T-helper 1 cell treated with Interleukin-12 subunit alpha and Interleukin-12 subunit beta and Interleukin-4 antibody, amounts not matched to agents 30 ng/mL and 1 ng/mL, for 36 hours (primary cell): ENCODE measurements around the gene FOXO6. TPM values are rescaled to one million over a fixed set of nuclear protein-coding genes. Genes with fewer than 3 reads are reported as not detected.

Experiments used
- intact Hi-C: fragments of 100-400 bp; cut with micrococcal nuclease; formaldehyde crosslinking; loops from one replicate; pipeline ENCODE4 v1.15.1; 2024
- total RNA-seq: library from RNA; stranded (reverse); gene quantifications from 2 replicates; pipeline ENCODE4 v1.2.3, GENCODE V29; 2022

The FOXO6 gene
- total RNA-seq, 1 donor from 2014 or later = not detected

DNA sequence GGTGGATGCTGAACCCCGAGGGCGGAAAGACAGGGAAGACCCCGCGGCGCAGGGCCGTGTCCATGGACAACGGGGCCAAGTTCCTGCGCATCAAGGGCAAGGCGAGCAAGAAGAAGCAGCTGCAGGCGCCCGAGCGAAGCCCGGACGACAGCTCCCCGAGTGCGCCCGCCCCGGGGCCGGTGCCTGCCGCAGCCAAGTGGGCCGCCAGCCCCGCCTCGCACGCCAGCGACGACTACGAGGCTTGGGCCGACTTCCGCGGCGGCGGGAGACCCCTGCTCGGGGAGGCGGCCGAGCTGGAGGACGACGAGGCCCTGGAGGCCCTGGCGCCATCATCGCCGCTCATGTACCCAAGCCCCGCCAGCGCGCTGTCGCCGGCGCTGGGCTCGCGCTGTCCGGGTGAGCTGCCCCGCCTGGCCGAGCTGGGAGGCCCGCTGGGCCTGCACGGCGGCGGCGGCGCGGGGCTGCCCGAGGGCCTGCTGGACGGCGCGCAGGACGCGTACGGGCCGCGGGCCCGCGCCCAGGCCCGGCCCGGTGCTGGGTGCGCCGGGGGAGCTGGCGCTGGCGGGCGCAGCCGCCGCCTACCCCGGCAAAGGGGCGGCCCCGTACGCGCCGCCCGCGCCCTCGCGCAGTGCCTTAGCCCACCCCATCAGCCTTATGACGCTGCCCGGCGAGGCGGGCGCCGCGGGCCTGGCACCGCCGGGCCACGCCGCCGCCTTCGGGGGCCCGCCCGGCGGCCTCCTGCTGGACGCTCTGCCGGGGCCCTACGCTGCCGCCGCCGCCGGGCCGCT lies 20.7 kb downstream of the FOXO6 start:
- intact Hi-C loops = loop anchor here (2.0 kb wide), 1 partner anchor 21 kb away; the partner anchor contains the start of gene FOXO6

DNA sequence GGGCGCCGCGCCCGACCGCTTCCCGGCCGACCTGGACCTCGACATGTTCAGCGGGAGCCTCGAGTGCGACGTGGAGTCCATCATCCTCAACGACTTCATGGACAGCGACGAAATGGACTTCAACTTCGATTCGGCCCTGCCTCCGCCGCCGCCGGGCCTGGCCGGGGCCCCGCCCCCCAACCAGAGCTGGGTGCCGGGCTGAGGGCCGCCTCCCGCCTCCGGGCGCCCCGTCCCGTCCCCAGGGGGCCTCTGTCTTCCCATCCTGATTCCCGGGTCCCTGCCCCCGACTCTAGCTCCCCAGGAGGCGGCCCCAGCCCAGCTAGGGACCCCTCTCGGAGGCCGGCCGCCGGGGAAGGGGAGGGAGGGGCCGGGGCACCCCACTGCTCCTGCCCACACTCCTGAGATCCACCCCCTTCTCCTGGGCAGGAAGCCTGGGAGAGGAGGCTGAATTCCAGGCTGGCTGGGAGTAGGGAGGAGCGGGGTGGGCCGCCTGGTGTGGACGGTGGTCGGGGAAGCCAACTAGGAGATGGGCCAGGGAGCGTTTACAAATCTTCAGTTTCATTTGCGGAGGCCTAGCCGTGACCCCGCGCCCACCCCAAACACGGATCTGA lies 21.4 kb downstream of the FOXO6 start:
- intact Hi-C loops = loop anchor here (2.0 kb wide), 1 partner anchor 22 kb away; the partner anchor contains the start of gene FOXO6

DNA sequence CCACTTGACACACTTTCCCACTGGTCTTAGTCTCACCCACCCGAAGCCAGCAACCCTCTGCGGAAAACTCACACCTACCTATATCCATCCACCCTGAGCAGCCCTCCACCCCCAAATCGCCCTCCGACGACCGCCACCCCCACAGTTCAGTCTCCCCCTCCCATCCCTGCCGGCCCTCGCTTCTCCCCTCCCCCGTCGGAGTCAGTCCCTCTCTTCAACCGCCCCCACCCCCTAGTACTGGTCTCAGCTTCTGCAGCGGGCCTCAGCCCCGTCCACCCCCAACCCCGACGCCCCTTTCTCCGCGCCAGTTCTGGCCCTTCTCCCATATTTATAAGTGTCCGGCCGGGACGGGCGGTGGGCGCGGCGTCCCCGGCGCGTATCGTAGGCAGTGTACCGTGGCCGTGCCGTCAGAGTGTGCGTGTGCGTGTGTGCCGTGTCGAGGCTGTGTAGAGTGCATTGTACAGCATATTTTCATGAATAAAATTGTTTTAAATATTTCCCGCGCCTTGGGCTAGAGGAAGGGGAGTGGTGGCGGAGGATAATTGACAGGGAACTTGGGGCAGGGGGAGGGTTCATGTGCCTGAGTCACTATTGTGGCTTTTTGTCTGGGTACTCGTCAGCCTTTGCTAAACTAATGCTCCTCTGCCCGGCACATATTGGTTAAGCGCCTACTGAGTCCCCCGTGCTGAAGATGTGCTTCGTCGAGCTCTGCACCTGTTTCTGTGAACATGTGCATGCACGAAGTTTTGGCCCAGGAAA lies 22.0 kb downstream of the FOXO6 start:
- intact Hi-C loops = loop anchor here (2.0 kb wide), 1 partner anchor 22 kb away; the partner anchor contains the start of gene FOXO6

DNA sequence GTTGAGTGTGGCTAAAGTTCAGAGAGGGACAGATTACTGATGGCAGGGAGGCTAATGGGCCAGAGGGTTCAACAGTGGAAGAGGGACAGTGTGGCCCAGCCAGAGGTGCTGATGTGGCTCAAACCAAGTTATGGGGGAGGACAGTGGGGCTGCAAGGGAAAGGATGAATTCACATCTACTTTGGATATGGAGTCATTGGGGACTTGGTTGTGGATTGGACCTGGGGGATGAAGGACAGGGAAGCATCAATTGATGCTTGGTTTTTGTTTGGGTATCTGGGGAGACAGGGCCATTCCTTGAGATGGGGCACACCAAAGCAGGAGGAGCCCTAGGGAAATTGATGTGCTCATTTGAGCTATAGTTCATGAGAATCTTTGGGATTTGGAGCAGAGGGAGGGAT lies 23.3 kb downstream of the FOXO6 start:
- intact Hi-C loops = no loop called here

DNA sequence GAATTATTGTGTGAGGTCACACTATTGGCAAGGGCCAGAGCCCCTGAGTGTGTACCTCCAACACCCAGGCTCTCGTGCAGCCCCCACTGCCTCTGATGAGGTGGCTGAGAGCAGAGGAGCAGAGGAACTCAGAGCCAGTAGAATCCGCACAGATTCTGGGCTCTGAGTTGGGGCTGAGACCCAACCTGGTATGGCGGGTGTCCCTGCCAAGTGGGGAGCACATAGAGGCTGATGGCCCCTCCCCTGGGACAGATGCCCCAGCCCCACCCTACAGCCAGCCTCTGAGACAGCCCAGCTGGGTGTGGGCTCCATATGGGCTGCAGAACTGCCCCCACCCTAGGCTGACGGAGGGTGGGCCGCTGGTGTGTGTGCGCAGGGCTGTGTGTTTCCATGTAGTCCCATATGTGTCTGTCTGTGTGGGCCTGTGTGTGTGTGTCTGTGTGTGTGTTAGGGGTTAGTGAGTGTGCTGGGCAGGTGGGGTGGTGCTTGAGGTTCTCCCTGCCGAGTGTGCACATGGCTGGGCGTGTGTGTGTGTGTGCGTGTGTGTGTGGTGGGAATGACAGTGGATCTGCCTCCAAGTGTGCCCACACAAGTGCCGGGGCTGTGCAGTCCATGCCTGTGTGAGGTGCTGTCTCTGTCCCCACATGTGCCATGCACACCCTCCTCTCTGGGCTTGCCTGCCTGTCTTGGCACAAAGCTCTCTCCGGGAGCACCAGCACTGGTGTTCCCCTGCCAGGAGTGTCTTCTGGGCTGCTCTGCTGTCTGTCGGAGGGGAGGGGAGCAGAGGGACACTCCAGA lies 24.4 kb downstream of the FOXO6 start:
- intact Hi-C loops = no loop called here

DNA sequence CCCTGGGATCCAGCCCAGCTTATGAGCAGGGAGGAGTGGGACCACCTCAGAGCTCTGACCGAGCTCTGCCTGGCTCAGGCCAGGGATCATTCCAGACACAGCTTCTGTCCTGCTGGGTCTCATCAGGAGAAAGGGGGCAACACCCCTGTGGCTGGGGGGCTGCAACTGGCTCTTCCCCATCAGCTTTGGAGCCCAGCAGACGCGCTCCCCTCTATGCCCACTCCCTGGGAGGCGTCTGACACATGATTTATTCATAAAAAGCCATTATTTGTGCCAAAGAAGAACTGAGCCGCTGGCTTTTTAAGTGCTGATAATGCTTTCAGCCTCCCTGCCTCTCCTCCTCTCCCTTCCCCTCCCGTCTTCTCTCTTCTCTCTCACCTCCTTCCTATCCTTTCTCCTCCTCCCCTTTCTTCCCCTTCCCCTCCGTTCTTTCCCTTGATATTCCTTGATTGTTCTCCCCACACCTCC lies 25.0 kb downstream of the FOXO6 start:
- intact Hi-C loops = no loop called here

DNA sequence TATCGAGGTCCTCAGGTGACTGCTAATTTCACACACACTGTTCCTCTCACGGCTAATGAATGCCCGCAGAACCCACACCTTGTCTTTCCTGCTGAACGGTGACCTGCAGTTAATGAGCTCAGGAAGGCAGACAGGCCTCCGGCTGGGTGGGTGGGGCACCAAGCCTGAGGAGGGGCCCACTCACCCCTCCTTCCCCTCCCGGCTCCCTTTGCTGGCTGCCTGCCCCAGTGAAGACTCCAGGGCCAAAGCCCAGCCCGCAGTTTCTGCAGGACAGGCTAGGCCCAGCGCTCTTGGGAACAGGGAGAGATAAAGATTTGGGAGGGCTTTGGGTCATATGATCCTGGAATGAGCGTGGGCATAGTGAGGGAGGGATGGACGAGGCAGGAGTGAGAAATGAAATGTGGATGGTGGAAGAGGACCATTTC lies 26.4 kb downstream of the FOXO6 start:
- intact Hi-C loops = no loop called here

DNA sequence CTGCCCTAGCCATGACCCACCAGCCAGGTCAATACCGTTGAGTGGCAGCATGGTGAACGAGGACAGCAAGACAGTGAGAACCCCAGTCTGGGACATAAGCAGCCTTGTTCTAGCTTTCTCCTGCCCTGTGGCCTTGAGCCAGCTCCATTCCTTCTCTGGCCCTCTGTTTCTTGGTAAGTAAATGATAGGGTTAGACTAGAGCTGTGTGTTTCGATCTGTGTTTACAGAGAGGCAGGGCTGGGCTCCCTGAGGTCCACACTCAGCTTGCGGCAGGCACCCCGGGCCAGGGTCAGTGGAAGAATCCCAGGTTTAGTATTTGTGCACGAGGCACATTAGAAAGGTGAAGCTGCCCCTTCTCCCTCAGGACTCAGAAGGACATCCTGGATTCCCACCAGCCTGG lies 27.3 kb downstream of the FOXO6 start:
- intact Hi-C loops = no loop called here

DNA sequence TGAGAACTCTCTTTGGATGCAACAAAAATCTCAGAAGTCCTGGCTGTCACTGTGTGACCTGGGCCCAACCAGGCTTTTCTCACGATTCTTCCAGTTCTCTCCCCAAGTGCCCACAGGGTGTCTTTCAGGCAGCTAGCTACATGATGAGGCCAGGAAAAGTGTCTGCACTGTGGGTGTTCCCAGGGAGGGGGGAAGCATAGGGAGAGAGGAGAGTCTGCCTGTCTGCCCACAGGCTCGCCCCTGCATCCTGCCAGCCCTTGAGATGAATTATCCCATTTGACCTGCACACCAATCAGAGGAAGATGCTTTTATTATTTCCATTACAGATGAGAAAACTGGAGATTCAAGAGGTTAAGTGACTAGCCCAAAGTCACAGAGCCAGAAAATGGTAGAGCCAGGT lies 27.8 kb downstream of the FOXO6 start:
- intact Hi-C loops = no loop called here

DNA sequence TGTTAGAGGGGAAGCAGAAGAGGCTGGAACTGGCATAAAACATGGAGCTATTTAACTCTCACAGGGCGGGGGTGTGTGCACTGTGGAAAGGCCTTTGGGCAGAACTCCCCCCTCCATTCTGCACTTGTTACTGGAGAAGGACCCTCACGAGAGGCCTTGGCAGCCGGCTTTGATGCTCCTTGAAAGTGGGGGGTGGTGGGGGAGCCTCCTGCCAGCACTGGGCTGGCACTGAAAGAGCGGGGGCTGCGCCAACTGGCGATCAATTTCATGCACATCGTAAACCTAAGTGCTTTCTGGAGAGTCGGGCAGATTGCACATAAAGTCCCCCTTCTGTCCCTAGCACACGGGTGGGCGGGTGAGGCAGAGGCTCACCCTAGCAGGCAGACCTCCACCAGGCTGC lies 28.9 kb downstream of the FOXO6 start:
- intact Hi-C loops = no loop called here

DNA sequence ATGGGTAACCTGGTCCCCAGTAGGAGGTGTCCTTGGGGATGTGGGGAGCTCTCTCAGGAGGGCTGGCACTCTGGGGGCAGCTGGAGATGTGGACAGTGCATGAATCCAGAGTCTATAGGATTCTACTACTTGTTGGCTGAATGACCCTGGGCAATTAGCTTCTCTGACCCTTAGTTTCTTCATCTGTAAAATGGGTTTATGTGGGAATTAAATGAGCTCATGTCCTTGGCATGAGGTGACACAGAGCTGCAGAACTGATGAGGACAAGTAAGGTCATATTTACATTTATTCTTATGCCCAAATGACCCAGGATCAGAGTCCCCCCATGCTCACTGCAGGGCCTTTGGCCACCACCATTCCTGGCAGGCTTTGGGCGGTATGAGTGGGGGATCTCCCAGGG lies 29.3 kb downstream of the FOXO6 start:
- intact Hi-C loops = no loop called here

DNA sequence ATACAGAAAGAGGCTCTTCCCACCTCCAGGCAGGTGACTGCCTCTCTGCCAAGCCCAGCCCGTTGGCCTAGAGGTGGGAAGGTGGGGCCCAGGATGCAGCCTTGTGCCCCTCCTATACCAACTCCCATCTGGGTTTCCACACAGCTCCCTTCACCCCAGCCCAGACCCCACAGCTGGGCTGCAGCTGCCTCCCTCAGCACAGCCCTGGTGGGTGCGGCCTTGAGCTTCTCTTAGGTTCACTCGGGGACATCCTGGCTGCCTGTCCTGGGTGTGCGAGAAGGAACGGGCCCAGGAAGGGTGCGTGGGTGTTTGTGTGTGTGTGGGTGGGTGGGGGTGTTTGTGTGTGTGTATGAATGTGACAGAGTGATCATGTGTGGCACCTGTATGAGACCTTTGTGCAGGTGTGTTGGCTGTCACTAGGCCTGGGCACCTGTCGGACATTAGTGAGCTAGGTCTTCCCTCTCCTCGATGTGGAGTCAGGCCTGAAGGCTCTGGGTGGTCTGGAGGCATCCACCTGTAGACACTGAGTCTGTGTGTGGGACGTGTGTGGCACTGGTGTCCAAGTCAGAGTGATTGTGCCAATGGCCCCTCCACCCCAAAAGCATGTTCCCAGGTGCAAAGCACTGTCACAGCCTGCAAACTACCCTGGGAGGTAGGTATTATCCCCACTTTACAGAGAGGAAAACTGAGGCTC lies 30.7 kb downstream of the FOXO6 start:
- intact Hi-C loops = no loop called here

DNA sequence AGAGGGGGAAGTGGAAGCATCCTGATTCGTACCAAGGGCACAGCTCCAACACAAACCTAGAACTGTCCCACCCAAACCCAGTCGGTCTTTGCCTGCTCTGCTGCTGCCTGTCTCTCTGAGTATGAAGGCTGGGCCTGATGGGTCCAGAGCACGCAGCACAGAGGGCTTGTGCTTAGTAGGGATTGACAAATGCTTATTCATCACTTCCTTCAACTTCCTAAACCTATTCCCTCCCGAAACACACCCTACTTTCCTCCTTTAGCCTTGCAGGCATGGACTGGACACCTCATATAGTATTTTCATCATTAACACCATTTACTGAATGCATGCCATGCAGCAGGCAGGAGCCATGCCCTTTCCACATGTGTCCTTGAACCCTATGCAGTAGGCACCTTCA lies 31.3 kb downstream of the FOXO6 start:
- intact Hi-C loops = no loop called here

DNA sequence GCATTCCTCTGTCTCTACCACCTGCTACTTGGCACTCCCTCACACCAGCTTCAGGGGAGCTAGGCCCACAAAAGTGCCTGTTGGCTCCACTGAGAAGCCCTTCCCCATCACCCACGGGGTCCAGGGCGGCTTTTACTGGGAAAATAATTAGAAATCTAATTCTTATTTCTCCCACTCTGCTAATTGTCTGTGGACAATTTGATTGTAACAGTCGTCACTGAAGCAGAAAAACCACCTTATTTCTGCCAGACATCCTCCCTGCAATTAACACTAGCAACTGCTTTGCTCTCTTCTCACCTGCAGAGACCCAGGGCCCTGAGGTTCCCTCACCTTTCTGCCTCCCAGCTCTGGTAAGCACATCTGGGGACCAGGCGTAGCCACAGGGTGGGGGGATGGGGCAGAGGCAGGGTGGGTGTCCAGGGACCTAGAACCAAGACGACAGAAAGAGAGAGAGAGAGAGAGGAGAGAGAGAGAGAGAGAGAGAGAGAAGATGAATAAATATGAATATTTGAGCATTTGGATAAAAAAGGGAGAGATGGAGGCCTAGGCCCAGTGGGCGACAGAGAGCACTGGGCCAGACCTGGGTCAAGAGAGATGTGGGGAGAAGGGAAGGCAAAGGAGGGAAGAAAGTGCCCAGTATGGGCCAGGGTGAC lies 32.6 kb downstream of the FOXO6 start:
- intact Hi-C loops = no loop called here

DNA sequence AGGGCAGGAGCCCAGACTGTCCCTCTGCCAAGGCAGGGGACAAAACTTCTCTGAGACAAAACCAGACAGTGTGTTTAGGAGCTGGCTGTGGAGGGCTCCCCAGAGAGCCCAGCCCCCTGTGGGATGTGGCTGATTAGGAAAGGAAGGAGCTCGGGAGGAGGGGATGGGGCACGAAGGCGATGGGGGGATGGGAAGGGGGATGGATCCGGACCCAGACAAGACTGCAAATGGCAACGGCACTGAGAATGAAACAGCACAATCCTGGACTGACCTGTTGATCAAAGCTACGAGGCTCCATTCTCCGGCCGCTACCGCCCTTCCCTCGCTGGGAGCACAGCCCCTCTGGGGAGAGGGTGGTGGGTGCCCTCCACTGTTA lies 33.1 kb downstream of the FOXO6 start:
- intact Hi-C loops = no loop called here

DNA sequence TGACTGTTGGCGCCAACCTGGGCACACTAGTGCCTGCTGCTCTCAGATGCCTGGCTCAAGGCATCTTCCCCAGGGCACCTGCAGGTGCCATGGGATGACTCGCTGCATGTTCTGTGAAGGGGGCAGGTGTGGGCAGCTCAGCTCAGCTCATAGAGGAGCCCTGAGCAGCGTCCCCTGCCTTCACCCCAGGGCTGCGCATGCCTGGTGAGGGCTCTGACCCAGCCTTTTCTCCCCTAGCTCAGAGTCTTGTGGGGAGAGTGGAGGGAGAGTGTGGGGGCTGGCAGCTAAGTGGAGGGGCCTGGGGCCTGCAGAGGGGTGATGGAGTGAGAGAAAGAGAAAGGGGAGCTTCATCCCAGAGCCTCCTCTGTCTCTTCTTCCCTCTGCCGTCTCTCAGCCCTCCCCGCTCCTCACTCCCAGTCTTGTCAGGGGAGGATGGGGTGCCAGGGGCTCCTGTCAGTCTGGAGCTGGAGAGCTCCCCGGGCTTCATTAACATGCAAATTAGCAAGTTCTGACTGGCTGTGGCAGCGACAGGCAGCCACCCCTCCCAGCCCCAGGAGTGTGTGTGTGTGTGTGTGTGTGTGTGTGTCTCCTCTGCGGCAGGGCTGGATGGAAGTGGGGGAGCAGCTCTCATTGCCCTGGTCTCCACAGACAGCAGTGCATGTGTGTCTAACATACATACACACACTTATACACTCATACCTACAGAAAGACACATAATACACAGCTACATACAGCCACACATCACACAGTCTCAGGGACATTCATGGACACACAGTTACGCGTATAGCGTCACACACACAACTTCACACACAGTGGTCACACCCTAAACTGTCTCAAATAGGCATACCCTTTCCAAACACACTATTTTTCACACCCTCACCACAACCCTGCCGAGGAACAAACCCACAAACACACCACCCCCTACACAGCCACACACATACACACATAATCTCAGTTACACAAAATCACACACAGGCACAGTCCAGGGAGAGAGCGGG lies 34.0 kb downstream of the FOXO6 start:
- intact Hi-C loops = no loop called here

DNA sequence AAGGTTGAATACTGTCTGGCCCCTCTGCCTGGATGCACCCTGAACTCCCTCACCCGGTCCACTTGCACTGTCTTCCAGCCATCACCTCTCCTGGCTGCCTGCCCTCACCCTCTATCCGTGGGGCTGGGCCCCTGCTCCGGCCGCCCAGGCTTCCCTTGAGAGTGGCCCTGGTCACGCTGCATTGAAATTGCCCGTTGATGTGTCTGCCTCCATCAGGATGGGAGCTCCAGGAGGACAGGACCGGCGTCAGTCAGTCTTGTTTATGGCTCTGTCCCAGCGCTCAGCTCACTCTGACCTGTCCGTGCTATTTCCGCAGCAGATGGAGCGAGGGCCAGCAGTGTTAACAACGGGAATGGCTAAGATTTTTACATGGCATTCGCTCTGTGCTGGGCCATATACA lies 34.9 kb downstream of the FOXO6 start:
- intact Hi-C loops = no loop called here

DNA sequence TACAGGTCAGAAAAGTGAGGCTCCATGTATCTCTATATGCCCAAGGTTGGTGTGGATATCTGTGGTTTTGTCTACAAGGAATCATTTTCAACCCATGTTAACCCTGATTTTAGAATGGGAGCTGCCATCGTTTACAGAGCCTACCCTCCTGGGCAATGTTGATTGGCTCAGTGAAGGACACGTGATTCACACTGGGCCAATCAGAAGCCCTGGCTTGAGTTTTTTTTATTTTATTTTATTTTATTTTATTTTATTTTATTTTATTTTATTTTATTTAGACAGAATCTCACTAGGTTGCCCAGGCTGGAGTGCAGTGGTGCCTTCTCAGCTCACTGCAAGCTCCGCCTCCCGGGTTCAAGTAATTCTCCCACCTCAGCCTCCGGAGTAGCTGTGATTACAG lies 35.8 kb downstream of the FOXO6 start:
- intact Hi-C loops = no loop called here

DNA sequence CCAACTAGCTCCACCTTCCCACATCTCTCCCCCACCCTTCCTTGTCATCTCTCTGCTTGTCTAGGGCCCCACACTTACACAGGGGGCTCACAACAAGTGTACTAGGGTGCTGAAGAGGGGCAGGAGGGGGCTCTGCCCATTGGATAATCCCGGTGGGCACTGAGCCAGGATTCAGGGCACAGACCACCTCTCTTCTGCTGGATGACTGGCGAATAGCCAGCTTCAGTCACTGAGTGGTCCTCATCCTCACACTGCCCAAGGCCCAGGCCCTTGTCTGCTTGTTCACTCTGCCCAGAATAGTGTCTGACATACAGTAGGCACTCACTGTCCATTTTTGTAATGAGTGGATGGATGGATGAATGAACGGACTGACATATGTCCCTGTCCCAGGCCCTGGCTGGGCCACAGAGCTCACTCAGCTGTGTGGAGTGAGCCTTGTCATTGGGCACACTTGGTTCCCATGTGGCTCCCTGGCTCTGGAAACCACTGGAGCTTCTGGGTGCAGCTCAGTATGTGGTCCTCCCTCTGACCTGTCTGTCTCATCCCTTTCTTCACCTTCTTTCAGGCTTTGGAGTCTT lies 36.6 kb downstream of the FOXO6 start:
- intact Hi-C loops = no loop called here
